Chondrocyte (in vitro differentiated cells): ENCODE data around the gene KCNQ4. TPM values are rescaled to one million over a fixed set of nuclear protein-coding genes. Genes with fewer than 3 reads are reported as not detected.

Source experiments
- DNase-seq: peaks from one replicate; pipeline ENCODE4 v3.0.0; 2021; ENCODE audit warnings: mixed read lengths, low spot score
- H3K27ac Mint-ChIP-seq: one replicate; pipeline ENCODE4 v1.8.0; 2021; ENCODE audit warnings: mild to moderate bottlenecking, moderate library complexity, mixed read lengths; ENCODE audit not compliant: unreplicated experiment
- H3K27me3 Mint-ChIP-seq: 2 replicates; pipeline ENCODE4 v1.8.0; 2021; ENCODE audit warnings: low read depth, mixed read lengths
- H3K36me3 Mint-ChIP-seq: 2 replicates; pipeline ENCODE4 v1.8.0; 2021; ENCODE audit warnings: low read depth, mixed read lengths
- H3K4me1 Mint-ChIP-seq: 2 replicates; pipeline ENCODE4 v1.8.0; 2021; ENCODE audit warnings: low read depth, mild to moderate bottlenecking, mixed read lengths
- H3K4me3 Mint-ChIP-seq: one replicate; pipeline ENCODE4 v1.8.0; 2021; ENCODE audit warnings: mild to moderate bottlenecking, moderate library complexity, mixed read lengths; ENCODE audit not compliant: unreplicated experiment
- H3K9me3 Mint-ChIP-seq: 2 replicates; pipeline ENCODE4 v1.8.0; 2021; ENCODE audit warnings: low read depth, mixed read lengths
- CTCF ChIP-seq: fragments of 200-600 bp; sonication (generic); IDR thresholded peaks from 2 replicates; pipeline ENCODE4 v1.5.0; 2021; ENCODE audit warnings: antibody characterized with exemption, mild to moderate bottlenecking, moderate library complexity
- total RNA-seq: library from RNA; stranded (reverse); gene quantifications from 3 replicates; pipeline ENCODE4 v1.2.1, GENCODE V29; 2021

KCNQ4 gene
- total RNA-seq, 1 donor from 2014 or later, result 3.4 TPM

- H3K27me3 Mint-ChIP-seq, result no peaks in the 10 kb centered on the region
- no peak for DNase-seq
- H3K36me3 Mint-ChIP-seq, result peaks cover 4% of the 10 kb centered on the region
- no peak overlapping the region for H3K4me3 Mint-ChIP-seq
- H3K4me1 Mint-ChIP-seq, result peaks cover 42% of the 10 kb centered on the region
- no peaks in the 10 kb centered on the region for H3K9me3 Mint-ChIP-seq
- peak overlapping the region; percentile 96 for H3K27ac Mint-ChIP-seq
- TF ChIP-seq CTCF, result no peak
Measured at GRCh38 chr1:40808444-40808843, 24.9 kb downstream of the KCNQ4 start.

GRCh38 chr1:40808909-40809308 is 25.3 kb downstream of the KCNQ4 start:
- H3K27ac Mint-ChIP-seq, result peak overlapping the region; percentile 96
- peaks cover 4% of the 10 kb centered on the region for H3K36me3 Mint-ChIP-seq
- no peaks in the 10 kb centered on the region for H3K27me3 Mint-ChIP-seq

GRCh38 chr1:40810927-40811326 is 27.3 kb downstream of the KCNQ4 start:
- DNase-seq, result no peak
- Mint-ChIP-seq H3K36me3 (peaks cover 4% of the 10 kb centered on the region), H3K4me3 (no peak overlapping the region), H3K4me1 (peaks cover 36% of the 10 kb centered on the region), H3K9me3 (no peaks in the 10 kb centered on the region), H3K27ac (no peak overlapping the region), H3K27me3 (no peaks in the 10 kb centered on the region)
- no peak for TF ChIP-seq CTCF

More at GRCh38 chr1:40808909-40809308, 25.3 kb downstream of the KCNQ4 start:
- Mint-ChIP-seq H3K4me3 (no peak overlapping the region), H3K4me1 (peaks cover 42% of the 10 kb centered on the region), H3K9me3 (no peaks in the 10 kb centered on the region)
- TF ChIP-seq CTCF, result no peak
- no peak for DNase-seq

GRCh38 chr1:40815420-40815819 is 31.8 kb downstream of the KCNQ4 start:
- H3K4me1 Mint-ChIP-seq, result peaks cover 10% of the 10 kb centered on the region
- DNase-seq, result no peak
- no peaks in the 10 kb centered on the region for H3K27me3 Mint-ChIP-seq
- H3K27ac Mint-ChIP-seq, result no peak overlapping the region
- H3K36me3 Mint-ChIP-seq, result peaks cover 4% of the 10 kb centered on the region
- no peak for TF ChIP-seq CTCF
- no peak overlapping the region for H3K4me3 Mint-ChIP-seq
- H3K9me3 Mint-ChIP-seq, result no peaks in the 10 kb centered on the region

- Mint-ChIP-seq H3K27ac (no peak overlapping the region), H3K4me3 (peak overlapping the region; percentile 60), H3K4me1 (peaks cover 27% of the 10 kb centered on the region), H3K9me3 (no peaks in the 10 kb centered on the region), H3K27me3 (no peaks in the 10 kb centered on the region), H3K36me3 (peaks cover 3% of the 10 kb centered on the region)
- DNase-seq, result no peak
- no peak for TF ChIP-seq CTCF
Measured at GRCh38 chr1:40817791-40818263, 34.2 kb downstream of the KCNQ4 start.
